Stimulated activated CD8-positive, alpha-beta memory T cell treated with anti-CD3 and anti-CD28 coated beads, Interleukin-12 subunit alpha, Interleukin-12 subunit beta, amount 100 ng/mL, for 24 hours (primary cell): ENCODE data around the gene KPNA3.
"Not testable (repeated sequence)": the region's sequence is repeated elsewhere in the genome, so short reads cannot be mapped to it uniquely, and the experiment has no call there.

Experiments used
- DNase-seq: peaks from one replicate; pipeline ENCODE4 v3.0.0-alpha.2; 2020; ENCODE audit errors: extremely low read depth

The KPNA3 gene

DNA sequence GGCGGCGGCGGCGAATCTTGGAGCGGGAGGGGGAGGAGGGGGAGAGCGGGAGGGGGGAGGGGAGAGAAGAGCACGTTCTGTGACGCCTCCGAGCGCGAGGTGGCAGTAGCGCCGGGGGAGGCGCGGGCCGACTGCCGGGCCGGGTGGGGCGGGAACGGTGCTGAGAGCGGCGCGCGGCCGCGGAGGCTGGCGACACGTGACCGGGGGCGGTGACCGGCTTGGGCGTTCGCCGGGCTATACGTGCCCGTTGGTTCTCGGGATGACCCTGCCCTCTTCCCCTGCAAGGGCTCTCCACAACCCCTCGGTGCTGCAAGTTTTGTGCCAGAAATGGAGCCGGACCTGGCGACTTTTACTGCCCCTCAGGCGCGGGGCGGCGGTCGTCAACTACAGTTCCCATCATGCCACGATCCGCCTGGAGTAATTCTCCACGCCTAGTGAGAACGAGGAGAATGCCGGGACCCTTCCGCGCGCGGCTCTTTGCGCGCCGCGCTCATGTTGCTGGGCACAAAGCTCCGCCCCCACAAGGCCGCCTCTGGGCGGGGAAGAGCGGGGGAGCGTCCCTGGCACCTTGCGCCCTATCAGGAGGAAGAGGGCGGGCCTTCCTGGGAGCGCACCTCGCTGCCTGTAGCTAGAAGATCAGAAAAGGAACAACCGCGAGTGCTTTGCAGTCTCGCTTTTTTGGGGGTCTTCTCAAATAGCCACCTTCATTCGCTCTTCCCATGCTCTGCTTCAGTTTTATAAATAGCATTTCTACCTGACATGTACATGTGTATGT lies at the start of gene KPNA3:
TSS of gene KPNA3 (minus strand) at position 133 of the 775 bp plus-strand sequence. CDS start 176 bp downstream, outside the sequence.
- peak; percentile 92 for DNase-seq

DNA sequence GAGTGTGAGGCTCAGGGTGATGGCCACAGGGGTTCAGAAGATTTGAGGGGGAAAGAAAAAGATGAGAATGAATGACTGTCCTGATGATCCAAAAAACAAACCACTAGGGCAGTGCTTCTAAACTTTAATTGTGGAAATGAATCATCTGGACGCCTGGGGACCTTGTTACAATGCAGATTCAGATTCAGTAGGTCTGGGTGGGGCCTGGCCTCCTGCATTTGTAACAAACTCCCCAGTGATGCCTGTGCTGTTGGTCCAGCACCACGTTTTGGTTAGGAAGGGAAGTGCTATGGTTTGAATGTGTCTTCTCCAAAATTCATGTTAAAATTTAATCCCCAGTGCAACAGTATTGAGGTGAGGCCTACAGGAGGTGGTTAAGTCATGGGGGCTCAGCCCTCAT lies 49.5 kb upstream of the KPNA3 start:
- no peak for DNase-seq

- no peak for DNase-seq
Observed at GRCh38 chr13:49840675-49841074, 48.2 kb upstream of the KPNA3 start.

DNA sequence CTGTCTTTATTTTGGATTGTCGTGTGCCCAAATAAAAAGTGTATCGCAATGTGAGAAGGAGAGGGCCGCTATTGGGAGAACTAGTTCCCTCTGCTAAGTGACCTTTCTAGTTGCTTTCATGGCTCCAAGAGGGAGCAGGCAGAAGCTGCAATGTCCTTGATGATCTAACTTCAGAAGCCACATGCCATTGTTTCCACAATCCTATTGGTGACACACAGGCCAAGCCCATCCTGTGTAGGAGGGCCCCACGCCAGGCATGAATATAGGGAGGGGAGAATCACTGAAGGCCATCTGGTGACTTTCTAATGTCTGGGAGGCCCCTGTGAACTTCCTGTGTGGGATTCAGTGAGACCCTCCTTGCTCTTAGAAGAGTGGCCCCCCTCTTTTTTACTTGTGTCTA lies 47.8 kb upstream of the KPNA3 start:
- no peak for DNase-seq

GRCh38 chr13:49838989-49839388 lies 46.5 kb upstream of the KPNA3 start:
- DNase-seq, result no peak

DNA sequence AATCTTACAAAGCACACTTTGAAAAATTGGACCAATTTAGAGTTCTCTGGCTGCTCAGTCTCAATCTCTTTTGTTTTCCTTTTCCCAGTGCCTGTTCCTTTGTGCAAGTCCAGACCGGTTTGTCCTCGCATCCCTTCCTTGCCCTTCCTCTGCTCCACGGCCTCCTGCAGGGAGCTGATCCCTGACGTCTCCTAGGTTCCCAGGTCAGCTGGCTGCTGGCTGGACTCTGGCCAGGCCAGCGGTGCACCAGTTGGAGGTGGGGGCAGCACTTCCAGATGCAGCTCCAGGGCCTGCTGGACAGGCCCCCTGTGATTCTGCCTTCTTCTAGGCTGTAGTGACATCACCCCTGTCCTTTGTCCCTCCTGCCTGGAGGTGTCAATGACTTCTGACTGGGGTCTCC lies 44.0 kb upstream of the KPNA3 start:
- DNase-seq, result no peak

GRCh38 chr13:49833402-49833801 lies 40.9 kb upstream of the KPNA3 start:
- no peak for DNase-seq

DNA sequence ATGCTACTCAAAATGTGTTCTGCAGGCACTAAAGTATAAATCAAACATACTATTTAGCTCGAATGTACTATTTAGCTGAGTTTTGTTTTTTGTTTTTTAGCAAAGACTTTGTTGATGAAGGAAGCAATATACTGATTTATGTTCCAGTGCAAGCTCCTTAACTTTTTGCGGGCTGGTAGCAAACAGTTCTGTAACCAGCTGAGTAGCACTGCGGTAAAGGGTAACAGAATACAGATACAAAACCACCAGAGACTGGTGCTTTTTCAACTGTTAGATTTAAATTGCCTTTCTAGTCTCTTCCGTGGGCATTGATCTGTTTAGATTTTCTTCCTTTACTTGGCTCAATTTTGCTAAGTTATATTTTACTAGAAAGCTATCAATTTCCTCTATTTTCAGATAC lies 39.0 kb upstream of the KPNA3 start:
- no peak for DNase-seq

DNA sequence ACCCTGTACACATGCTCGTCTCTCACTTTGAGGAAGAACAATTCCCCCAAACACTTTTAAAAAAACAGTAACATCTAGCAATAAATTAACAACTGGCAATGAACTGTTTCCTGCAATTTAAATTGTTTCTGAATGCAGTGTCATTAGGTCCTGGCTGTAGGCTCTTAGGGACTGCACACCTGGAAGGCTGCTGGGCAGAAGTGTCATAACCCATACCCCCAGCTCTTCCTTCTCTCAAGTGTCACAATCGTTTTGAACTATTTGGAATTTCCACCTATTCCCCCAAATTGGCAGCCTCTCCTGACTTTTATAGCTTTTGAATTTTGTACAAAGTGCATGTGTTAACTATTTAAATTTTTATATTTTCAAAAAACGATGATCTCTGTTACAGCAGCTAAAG lies 38.2 kb upstream of the KPNA3 start:
- no peak for DNase-seq

DNA sequence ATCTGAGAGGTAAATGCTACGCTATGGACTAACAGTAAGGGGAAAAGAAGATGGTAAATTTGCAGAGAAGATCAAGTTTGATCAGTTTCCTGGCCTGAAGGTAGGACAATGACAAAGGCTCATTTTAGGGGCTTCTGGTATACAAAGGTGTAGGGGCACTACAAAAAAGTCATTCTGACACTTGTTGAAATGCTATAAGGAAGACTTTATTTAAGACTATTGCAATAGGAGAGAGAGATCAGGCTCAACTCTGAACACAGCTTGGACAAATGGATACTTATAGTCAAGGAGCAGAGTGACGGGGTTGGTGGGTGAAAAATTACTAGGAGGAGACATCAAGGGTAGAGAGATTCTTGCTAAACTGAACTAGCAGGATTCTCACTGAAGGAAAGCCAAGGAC lies 37.2 kb upstream of the KPNA3 start:
- DNase-seq, result no peak

DNA sequence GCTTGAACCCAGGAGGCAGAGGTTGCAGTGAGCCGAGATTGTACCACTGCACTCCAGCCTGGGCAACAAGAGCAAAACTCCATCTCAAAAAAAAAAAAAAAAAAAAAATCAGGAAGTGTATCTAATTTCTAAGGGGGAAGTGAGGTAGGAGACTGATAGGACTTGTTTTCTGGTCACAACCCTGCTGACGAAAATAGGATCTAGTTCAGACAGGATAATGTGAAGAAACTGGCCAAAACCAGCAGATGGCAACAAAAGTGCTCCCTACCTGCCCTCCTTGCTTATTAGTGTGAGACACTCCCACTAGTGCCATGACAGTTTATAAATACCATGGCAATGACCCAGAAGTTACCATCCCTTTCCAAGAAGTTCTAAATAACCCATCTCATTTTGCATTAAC lies 36.0 kb upstream of the KPNA3 start:
- DNase-seq, result no peak

- no peak for DNase-seq
Observed at GRCh38 chr13:49827891-49828290, 35.4 kb upstream of the KPNA3 start.

DNA sequence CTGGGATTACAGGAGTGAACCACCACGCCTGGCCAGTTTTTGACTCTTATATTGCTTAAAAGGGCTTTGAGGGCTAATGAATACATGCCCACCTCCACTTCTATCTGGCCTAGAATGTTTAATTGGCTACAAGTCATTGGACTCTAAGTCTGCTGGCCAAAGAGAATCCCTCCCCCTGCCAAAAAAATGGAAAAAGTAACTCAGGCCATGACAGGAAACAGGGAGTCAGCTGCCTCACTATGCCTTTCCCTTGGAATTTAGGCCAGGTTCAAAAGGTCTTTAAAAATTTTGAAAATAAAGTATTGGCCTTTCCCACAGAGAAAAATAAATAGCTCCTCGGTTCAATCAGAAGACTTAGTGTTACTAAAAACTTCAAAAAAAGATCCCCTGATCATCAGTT lies 34.9 kb upstream of the KPNA3 start:
- no peak for DNase-seq

- DNase-seq, result no peak
Observed at GRCh38 chr13:49821216-49822009, 28.9 kb upstream of the KPNA3 start.

GRCh38 chr13:49820591-49821215 lies 28.2 kb upstream of the KPNA3 start:
- no peak for DNase-seq

GRCh38 chr13:49816047-49816446 lies 23.6 kb upstream of the KPNA3 start:
- not testable (repeated sequence) for DNase-seq

DNA sequence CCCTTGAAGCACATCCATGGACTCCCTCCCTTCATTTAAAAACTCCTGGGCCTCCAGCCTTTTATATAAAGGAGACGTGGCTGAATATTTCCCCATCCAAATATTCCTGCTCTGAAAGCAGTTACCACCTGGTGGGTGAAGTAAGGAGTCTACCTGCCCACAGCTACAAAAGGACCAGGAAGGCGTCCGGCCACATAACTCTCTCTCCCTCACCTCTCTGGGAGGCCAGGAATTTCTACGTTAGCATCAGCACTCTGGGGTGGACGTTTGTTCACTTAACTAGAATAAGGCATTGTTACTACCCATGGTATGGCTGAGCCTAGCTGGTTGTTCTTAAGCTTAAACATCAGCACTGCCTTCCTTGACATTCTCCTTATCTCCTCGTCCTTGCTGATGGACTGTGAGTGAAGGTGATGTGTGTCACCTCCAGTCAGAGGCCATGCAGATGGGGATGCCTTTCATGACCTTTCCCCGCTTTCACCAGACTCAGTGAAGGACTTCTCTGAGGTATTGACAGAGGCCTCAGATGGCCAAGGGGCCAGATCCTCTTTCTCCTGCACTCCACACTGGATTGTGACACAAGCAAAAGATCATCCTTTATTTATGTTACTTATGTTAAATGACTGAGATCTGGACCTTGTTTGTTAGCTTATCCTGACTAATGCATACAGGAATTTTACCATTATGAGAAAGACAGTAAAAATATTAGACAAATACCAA lies 22.2 kb upstream of the KPNA3 start:
- no peak for DNase-seq

DNA sequence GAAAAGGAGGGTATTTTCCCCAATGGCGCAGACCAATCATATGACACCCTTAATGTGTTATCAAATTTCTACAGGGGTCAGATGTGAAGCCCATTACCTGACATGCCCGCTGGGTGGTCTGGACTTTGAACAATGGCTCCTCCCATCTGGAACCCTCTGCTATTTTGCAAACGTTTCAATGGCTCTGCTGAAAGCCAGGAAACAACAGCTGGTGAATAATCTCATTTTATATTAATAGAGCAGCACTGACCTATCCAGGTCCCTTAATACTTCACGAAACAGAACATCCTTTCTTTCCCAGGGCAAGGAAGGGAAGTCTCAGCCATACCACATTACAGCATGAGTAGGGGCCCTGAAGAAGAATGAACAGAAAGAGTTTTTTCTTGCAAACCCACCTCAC lies 20.3 kb upstream of the KPNA3 start:
- DNase-seq, result no peak

DNA sequence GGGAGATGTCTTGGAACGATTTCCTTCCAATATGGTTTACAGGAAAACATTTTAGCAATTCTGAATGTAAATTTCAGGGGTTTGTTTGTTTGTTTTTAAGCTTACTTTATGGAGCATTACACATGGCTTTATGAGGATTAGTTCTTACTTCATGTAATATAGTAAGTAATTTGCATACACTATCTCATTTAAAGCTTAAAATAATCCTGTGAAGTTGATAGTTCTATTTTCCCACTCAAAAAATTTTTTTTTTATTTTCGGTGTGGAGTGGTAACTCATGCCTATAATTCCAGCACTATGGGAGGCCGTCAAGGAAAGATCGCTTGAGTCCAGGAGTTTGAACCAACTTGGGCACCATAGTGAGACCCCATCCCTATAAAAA lies 19.0 kb upstream of the KPNA3 start:
- DNase-seq, result no peak

GRCh38 chr13:49810567-49811526 lies 18.4 kb upstream of the KPNA3 start:
- DNase-seq, result no peak

DNA sequence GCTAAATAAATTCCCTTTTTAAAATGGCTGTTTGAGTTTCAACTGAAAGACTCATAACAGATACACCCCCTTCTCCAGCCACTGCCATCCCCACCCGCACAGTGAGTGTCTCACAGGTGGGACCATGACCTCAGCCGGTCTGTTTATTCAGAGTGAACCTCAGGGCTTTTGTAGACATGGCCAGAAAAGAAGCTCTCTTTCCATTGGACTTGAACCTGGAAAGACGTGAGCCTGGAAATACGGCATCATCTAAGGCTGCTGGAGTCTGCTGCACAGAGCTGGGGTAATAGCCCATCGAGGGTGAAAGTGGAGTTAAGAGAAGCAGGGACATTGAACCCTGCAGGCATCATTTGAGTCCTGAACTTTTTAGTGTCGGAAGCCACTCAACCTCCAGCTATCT lies 15.2 kb upstream of the KPNA3 start:
- no peak for DNase-seq
